K562 (cell line): ENCODE measurements around the gene HDAC9. TPM values are rescaled to one million over a fixed set of nuclear protein-coding genes. Genes with fewer than 3 reads are reported as not detected.

Experiments used
- SUPT5H ChIP-seq: fragments of 450-650 bp; IDR thresholded peaks from 2 replicates; pipeline ENCODE4 v1.6.1; 2016
- ZBTB40 ChIP-seq, 2 experiments: fragments of 450-650 bp in 1 of 2; sonication (generic) in 1 of 2; formaldehyde crosslinking in 1 of 2; IDR thresholded peaks; 2 replicates each; pipeline versions ENCODE4 v1.7.1 to v1.9.0; 2016 to 2022; ENCODE audit warnings: inconsistent platforms in 1 of 2, mild to moderate bottlenecking in 1 of 2, missing genetic modification reagents in 1 of 2
- polyA plus RNA-seq, 8 experiments: library from polyadenylated mRNA; depleted of rRNA in 4 of 8; stranded (reverse) in 5 of 8; unstranded in 3 of 8; fragments of >200 nt; fragmentation: Nextera tagmentation in 2 of 8; fragmentation: Illumina TruSeq in 1 of 8; extraction: Ambion mirVana in 2 of 8; extraction: Trizol in 1 of 8; gene quantifications; 2 replicates each; pipeline versions ENCODE4 v1.2.1 to v1.2.3, GENCODE V29; 2011 to 2014; ENCODE audit warnings: inconsistent platforms in 1 of 8, missing spikeins in 1 of 8
- total RNA-seq, 7 experiments: library from RNA; depleted of rRNA in 6 of 7; stranded (reverse); fragments of >200 nt in 6 of 7; fragmentation: Illumina TruSeq in 2 of 7; extraction: Trizol in 2 of 7; gene quantifications; 2 replicates each; pipeline versions ENCODE4 v1.2.1 to v1.2.3, GENCODE V29; 2011 to 2021; ENCODE audit warnings: low replicate concordance in 1 of 7
- TF ChIP-seq, protein P1 (sequence below): fragments of 450-650 bp; IDR thresholded peaks from 2 replicates; pipeline ENCODE4 v1.6.1; 2016; ENCODE audit warnings: missing biosample characterization, missing genetic modification characterization

The HDAC9 gene
- total and polyA plus RNA-seq, 9 of the 15 experiments (the other 6 are each of a cell fraction or from before 2014, with no cell fraction given): 0.08 to 0.91 (median 0.33) TPM

- TF ChIP-seq ZBTB40 (IDR thresholded peaks at IDR 0.05): no peak
- TF ChIP-seq ZBTB40 (CRISPR knock-in tag; IDR thresholded peaks at IDR 0.05): no peak
- TF ChIP-seq, protein P1, sequence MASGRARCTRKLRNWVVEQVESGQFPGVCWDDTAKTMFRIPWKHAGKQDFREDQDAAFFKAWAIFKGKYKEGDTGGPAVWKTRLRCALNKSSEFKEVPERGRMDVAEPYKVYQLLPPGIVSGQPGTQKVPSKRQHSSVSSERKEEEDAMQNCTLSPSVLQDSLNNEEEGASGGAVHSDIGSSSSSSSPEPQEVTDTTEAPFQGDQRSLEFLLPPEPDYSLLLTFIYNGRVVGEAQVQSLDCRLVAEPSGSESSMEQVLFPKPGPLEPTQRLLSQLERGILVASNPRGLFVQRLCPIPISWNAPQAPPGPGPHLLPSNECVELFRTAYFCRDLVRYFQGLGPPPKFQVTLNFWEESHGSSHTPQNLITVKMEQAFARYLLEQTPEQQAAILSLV: no peak
- no peak for TF ChIP-seq SUPT5H
- TF ChIP-seq, all 486 proteins: peak for 0
Observed at GRCh38 chr7:18593602-18594279, 98.2 kb downstream of the HDAC9 start (continued).
